Fibroblast of skin of back (primary cell): Measurements from ENCODE around the gene INTS3.
A peak's percentile ranks its signal among the peaks of the same experiment; 100 is the strongest.
"Not testable (repeated sequence)": the region's sequence is repeated elsewhere in the genome, so short reads cannot be mapped to it uniquely, and the experiment has no call there.

Experiments used
- DNase-seq: peaks from one replicate; pipeline ENCODE4 v3.0.0-alpha.2; 2013

Gene INTS3

DNA sequence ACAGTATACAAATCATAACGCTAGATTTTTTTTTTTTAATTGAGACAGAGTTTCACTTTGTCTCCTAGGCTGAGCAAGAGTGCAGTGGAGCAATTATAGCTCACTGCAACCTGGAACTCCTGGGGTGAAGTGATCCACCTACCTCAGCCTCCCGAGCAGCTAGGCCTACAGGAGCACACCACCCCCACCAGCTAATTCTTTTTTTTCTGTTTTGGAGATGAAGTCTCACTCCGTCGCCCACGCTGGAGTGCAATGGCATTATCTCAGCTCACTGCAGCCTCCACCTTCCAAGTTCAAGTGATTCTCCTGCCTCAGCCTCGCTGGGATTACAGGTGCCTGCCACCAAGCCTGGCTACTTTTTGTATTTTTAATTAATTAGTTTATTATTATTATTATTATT is 28.1 kb upstream of the INTS3 start:
- DNase-seq: no peak

DNA sequence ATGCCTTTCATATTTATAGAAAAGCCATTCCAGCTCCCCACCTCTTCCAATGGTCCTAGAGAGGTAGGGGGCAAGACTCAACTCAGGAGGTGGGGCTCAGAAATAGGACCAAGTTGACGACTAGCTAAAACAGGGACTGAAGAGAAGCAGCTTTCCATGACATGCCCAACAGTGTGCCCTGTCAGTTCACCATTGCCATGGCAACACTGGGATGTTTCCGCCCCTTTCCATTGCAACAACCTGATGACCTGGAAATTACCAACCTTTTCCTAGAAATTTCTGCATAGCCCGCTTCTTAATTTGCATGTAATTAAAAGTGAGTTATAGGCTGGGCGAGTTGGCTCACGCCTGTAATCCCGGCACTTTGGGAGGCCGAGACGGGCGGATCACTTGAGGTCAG is 22.4 kb upstream of the INTS3 start:
- DNase-seq: no peak

DNA sequence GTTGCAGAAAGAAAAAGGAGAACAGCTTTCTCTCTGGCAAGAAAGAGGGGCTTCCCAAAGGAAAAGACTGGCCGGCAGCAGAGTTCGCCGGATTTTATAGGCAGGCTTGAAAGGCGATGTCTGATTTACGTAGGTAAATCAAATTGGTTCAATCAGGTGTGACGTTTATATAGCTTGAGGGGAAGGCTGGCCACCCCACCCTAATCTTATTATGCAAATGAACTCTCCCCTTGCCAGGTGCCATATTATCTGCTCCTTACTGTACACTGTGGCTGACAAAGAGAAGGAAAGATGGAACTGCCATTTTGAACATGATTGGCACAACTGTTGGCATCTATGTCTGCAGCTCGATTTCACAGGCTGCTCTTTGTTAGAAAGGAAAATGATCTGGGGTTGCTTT is 16.8 kb upstream of the INTS3 start:
- no peak for DNase-seq

DNA sequence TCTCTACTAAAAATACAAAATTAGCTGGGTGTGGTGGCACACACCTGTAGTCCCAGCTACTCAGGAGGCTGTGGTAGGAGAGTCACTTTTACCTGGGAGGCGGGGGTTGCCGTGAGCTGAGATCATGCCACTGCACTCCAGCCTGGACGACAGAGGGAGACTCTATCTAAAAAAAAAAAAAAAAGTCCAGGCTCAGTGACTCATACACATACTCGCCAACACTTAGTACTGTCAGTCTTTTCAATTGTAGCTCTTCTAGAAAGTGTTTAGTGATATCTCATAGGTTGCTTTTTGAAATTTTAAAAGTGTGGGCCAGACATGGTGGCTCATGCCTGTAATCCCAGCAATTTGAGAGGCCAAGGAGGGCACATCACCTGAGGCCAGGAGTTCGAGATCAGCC is 11.6 kb upstream of the INTS3 start:
- not testable (repeated sequence) for DNase-seq

DNA sequence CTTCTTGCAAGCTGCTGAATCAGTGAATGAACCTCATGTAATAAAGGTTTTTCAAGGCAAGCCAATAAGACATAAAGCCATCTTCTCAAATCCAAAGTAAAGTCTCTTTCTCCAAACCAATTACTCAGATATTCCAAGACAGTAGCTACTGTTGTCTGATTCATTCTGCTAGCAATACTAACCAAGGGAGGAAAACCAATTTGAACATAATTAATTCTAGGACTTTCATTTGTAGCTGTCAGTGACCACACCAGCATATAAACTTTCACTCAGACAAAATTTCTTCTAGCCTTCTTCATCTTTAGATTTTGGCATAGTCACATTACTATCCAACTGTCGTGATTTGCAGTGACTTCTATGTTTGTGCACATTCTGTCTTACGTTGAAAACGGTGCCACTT is 10.5 kb upstream of the INTS3 start:
- DNase-seq: no peak

DNA sequence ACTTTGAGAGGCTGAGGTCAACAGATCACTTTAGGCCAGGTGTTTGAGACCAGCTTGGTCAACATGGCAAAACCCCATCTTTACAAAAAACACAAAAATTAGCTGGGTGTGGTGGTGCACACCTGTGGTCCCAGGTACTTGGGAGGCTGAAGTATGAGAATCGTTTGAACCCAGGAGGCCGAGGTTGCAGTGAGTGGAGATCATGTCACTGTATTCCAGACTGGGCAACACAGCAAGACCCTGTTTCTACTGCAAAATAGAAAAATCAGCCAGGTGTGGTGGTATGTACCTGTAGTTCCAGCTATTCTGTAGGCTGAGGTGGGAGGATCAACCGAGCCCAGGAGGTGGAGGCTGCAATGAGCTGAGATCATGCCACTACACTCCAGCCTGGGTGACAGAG is 4.2 kb upstream of the INTS3 start:
- no peak for DNase-seq

DNA sequence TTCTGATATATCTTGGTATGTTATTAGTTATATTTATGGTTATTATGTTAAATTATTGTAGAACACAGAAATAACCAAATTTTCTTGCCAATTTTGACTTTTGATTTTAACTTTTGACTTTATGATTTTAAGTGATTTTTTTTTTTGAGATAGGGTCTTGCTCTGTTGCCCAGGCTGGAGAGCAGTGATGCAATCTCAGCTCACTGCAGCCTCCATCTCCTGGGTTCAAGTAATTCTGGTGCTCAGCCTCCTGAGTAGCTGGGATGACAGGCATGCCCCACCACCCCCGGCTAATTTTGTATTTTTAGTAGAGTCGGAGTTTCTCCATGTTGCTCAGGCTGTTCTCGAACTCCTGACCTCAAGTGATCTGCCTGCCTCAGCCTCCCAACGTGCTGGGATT is 3.2 kb upstream of the INTS3 start:
- DNase-seq: not testable (repeated sequence)

DNA sequence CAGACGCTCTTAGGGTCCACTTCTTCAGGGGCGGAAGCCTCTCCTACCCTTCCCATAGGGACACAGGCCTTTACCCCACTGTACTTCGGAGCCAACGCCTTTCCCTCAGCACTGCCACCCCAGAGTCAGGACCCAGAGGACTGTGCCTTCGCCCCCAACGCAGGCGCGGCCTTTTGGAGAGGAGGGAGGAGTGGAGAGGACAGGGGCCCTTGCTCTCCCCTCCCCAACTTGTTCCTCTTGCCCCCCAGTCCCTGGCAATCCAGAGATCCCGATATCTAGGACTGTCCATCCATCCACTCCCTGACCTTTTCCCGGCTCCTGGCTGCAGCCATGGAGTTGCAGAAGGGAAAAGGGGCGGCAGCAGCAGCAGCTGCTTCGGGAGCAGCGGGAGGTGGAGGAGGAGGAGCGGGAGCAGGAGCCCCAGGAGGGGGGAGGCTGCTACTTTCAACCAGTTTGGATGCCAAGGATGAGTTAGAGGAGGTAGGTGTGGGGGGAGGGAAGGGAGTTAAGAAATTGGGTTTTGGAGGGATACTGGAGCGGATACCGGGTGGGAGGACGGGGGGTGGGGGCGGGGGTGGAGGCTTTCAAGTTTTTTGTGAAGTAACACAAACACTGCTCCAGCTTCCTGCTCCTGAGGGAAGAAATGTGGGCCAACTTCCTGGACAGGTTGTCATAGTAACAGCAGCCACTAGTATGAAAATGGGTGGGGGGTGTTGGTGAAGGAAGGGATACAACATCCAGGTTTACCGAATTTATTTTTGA is 636 bp downstream of the INTS3 start:
- peak; percentile 51 for DNase-seq

DNA sequence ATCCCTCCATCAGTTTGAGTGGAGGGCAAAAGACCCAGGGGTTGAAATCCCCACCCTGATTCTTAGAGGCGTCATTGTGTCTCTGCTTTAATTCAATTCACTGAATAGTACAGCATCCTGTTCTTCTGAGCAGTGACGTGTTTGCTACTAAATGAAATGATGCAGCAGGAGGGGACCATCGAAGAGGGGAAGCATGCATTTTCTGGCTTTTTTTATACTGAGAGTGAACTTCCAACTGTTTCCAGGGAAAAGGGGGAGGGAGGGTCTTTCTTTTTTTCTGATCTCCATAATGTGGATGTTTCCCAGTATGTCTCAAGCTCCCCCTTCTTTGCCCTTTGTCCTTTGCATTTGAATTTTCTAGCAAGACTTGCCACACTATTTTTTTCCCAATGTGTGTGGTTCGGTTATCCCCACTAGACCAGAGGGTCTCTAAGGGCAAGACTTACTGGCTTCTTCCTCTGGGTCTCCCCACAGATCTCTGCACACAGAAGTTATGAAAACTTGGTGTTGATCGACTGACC is 2.7 kb downstream of the INTS3 start:
- DNase-seq: no peak

DNA sequence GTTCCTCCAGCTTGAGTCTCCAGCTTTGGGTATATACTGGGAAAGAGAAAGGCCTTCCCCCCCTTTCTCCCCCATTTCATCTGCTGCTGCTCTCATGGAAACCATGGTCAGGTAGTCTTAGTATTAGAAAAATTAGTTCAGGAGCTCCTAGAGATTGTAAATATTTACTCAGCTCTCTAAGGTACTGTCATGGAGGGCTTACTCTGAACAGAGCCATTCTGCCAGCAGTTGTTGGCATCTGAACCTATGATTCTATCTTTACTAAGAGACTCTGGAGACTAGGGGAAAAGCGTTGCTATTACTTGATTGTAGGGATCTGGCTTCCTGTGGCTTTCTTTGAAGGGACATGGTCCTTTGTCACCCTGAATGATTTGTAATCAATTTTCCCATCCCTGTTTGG is 6.1 kb downstream of the INTS3 start:
- DNase-seq: no peak

DNA sequence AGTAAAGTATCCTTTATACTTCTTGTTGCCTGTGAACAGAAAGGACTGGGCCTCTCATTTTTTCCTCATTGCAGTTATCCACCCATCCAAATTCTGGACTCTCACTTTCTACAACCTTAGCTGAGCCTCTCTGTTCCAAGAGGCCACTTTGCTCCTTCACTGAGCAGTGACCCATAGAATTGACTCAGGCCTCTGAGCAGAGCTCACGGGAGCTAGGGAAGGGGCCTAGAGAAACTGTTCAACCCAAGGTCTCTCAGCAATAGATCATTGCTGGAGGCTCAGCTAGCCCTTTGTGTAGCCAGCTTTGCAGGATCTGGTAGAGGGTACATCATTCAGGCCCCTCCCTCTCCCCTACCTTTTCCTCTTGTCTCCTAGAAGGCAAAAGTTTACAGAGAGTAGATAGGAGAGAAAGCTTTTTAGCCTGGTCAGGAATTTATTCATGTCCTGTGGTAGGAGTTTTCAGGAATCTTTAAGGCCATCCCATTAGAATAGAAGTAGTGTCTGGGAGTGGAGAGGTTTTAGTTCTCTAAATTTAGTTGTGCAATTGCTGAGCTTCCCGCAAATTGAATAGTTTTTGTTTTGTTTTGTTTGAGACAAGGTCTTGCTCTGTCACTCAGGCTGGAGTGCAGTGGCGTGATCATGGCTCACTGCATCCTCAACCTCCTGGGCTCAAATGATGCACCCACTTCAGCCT is 6.7 kb downstream of the INTS3 start:
- DNase-seq: no peak

DNA sequence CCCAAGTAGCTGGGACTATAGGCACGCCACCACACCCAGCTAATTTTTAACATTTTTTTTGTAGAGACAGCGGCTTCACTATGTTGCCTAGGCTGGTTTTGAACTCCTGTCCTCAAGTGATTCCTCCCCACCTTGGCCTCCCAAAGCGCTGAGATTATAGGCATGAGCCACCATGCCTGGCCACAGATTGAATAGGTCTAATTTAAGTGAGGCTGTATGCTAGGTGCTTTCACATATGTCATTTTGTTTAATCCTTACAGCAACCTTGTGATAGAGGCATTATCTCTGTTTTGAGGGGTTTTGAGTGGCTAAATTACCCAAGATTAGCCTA is 7.2 kb downstream of the INTS3 start:
- no peak for DNase-seq

DNA sequence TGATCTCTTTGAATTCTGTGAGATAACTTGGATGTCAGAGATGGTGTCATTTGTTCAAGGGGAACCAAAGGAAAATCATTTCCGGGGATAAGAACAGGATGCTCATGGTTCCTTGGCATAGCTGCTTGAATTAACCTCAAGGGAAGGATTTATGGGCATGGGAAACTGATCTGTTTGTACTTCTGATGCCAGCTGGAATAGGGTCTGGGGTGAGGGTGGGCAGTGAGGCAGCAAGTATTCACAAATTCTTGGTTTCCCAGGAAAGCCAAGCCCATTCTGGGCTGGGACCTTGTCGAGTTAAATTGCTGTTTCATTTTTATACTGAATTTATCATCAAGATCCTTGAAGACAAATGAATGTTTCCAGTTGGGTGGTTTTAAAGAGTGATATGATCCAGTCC is 14.1 kb downstream of the INTS3 start:
- no peak for DNase-seq

DNA sequence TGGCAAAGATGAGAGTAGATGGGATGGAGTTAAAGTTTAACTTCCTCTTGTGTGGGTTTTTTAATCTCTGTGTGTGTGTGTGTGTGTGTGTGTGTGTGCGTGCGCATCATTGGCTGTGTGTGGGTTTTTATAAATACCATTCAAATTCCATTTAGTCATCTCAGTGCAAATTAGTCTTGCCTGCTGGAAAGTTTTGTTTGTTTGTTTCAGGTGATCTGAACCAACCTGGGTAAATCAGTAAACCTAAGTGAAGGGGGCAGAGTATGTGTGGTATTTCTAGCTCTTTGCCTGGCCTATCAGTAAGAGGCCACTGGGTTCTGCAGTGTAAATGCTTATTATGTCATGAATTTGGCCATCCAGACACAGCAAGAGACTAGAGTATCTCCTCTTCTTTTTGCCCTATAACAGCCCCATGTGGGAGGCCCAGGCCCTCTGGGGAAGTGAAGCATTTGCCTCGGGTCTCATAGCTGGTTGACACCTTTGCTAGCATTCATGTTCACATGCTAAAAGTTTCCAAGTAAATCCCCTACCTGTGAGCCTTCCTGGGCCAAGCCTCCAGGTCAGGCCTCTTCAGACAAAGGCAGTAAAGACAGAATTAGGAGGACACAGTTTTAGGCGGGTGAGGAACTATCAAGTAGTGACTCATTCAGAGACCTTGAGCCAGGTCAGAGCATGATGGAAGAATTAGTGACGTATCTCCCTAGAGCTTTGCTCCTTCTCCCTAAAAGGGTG is 14.7 kb downstream of the INTS3 start:
- DNase-seq: peak; percentile 30

DNA sequence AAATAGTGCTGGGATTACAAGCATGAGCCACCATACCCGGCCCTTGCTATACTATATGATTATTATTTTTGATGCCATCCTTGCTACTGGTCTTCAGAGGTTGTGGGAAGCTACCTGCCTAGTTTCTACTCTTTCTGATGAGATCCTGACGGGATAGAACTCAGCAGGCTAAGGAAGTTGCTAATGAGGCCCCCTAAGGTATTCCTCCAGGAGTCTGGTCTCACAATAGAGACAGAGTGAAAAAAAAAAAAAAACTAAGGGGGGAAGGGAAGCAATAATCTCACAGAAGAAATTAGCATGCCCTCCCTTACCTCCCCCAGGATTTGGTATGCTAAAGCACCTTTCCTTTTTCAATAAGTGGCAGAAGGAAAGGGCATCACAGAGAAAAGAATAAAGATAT is 17.6 kb downstream of the INTS3 start:
- DNase-seq: no peak

DNA sequence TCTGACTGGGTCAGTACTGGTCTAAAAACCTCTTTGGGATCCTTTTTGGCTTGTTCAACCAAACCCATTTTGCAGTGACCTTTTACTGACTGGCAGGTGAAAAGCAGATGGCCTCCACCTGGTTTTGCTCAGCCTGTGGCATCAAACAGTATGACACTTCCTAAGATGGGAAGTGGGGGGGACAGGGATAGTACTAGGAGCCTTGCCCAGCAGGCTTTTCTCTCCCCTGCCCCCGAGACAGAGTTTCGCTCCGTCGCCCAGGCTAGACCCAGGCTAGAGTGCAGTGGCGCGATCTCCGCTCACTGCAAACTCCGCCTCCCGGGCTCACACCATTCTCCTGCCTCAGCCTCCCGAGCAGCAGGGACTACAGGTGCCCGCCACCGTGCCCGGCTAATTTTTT is 18.3 kb downstream of the INTS3 start:
- DNase-seq: no peak

DNA sequence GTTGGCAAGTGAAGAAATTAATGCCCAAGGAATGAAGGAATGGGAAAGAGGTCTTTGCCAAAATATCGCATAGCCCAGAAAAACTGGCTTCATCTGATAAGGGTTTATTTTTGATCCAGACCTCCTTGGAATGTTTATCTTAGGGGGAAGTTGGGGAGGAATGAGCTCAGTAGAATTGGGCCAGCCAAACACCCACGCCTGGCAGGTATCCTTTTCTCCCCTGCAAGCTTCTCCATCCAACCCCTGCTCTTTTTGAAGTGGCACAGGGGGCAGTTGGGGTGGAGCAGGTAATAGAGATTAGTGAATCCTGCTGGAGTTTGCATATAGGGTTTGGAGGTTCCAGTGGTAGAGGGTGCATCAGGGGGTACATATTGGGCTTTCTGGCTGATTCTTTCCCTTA is 21.1 kb downstream of the INTS3 start:
- no peak for DNase-seq

DNA sequence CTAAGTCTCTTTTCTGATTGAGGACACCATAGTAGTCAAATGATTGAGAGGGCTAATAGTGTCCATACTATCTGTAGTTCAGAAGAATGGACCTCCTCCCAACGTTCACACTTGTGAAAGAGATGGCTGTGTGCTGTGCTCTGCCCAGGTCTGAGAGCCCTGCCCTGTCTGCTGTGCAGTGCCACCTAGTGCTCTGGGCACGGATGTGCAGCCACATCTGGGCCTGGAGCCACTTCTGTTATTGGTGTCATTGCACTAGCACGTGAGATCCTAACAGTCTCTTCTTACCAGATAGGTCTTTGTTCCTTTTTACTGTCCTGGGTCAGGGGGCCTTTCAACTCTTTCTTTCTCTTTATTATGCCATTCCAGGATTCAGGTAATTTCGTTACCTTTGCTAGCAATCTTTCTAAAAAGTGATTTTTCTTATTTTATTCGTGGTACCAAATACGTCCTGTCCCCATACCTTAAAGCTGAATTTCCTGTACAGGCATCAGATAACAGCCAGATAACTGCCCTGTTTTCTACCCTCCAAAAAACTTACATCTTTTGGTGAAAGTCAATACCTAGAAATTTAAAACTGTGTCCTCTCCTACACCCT is 21.7 kb downstream of the INTS3 start:
- peak; percentile 72 for DNase-seq

DNA sequence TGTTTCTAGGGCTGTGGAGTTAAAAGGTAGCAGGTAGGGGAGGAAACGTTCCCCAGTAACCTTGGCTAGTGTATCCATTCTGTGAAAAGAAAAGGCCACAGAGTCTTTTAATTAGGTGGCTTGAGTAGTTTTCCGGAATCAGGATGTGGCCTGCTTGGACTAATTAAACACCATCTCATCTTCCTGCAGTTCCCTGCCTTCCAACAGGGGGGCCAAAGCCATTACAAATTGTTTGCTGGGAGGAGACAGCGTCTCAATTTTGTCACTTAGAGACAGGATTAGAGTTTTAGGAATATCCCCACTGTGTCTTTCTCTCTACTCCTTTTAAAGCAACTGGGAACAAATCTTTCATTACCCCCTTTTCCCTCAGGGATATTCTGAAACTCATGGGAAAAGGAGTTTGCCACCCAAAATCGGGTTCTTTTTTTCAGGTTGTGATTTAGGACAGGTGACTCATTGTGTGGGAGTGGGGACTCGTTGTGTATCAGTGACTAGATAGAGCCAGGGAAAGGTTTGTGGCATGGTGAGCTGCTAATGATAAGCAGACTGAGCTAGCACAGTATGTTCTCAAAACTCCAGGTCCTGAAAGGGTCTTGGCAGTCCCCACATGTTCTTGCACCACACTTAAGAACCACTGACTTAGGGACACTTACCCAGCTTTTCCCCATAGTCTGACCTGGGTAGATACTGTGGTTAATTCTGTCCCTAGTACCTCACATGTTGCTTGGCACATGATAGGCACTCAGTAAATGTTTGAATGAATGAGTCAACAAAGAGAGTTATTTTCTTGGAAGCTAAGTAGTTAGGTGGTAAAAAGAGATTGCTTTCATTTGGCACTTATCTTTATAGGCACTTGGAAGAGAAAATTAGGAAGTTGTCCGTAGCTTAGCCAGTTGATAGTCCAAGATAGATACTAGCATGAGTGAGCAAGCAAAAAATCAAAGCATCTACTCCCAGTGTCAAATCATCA is 22.5 kb downstream of the INTS3 start:
- DNase-seq: no peak

DNA sequence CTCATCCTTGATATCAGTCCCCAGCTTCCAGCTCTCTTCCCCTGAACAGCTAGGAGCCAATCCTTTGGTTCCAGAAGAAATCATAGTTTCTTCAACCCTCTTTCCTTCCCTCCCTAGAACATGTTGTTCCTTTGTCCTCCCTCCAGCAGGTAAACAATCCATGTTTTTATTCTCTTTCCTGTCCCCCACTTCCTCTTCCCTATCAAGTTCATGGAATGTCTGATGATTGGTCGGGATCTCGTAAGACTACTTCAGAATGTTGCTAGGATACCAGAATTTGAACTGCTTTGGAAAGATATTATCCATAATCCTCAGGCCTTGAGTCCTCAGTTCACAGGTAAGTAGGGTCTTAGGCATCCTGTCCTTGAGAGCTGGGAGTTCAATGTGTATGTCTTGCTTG is 24.2 kb downstream of the INTS3 start:
- DNase-seq: no peak

DNA sequence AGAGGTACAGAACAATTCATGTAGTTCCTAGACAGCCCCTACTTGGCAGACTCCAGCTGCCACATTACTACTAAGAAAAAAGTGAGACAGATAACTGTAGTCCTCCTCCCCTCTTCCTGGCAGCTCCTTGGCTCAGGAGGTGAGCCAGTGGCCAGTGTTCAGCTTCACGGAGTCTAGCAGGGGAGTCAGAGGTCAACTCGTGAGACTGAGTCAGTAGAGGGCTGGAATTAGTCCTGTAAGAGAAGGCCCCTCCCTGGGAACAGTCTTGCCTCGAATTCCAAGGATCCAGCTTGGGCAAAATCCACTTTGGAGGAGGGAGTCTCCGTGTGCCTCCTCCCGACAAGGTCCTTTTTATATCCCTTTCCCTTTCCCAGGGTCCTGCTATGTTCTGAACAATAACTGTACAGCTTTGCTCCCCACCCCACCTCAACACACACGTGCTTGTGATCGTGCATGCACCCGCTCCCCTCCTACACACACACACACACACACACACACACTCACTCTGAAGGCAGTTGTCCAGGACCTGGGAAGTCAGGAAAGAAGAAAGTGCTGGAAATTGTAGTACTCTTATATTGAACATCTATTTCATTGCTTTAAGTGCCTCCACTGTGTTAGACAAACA is 24.8 kb downstream of the INTS3 start:
- DNase-seq: no peak

DNA sequence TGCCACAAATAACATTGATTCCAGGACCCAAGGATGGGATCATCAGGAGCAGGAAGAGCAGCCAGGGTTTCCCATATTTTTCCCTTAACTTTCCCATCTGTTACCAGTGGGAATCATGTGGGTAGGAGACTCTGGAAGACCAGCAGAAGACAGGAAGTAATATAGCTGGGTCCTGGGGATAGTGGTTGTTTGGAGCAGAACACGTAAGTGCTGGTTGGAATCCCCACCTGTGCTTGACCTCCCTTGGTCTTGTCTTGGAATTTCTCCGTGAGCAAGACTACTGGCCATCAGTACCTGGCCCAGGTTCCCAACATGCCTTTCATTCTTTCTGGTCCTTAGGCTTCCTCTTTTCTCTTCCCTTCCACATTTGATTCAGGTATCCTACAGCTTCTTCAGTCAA is 26.4 kb downstream of the INTS3 start:
- no peak for DNase-seq
